Endodermal cell (in vitro differentiated cells): Measurements from ENCODE around the gene ROPN1L. TPM values are rescaled to one million over a fixed set of nuclear protein-coding genes. Genes with fewer than 3 reads are reported as not detected.

Experiments
- DNase-seq: peaks from one replicate; pipeline ENCODE4 v3.0.0-alpha.2; 2017
- H3K27ac ChIP-seq: 2 replicates; pipeline ENCODE4 v1.5.1; 2013; ENCODE audit warnings: mild to moderate bottlenecking, low read depth, low read length, moderate library complexity
- H3K27me3 ChIP-seq: 2 replicates; pipeline ENCODE4 v1.6.1; 2013; ENCODE audit warnings: mild to moderate bottlenecking, low read length, moderate library complexity; ENCODE audit not compliant: insufficient read depth, control insufficient read depth, poor library complexity, severe bottlenecking
- H3K36me3 ChIP-seq: 2 replicates; pipeline ENCODE4 v1.7.0; 2013; ENCODE audit warnings: mild to moderate bottlenecking, low read length, moderate library complexity; ENCODE audit not compliant: control insufficient read depth, insufficient read depth
- H3K4me1 ChIP-seq: one replicate; pipeline ENCODE4 v1.7.0; 2013; ENCODE audit warnings: low read length; ENCODE audit not compliant: control insufficient read depth, insufficient read depth
- H3K4me3 ChIP-seq: 2 replicates; pipeline ENCODE4 v1.5.1; 2013; ENCODE audit warnings: mild to moderate bottlenecking, low read length, moderate library complexity
- H3K9ac ChIP-seq: 2 replicates; pipeline ENCODE4 v1.6.1; 2013; ENCODE audit warnings: mild to moderate bottlenecking, low read length, moderate library complexity; ENCODE audit not compliant: poor library complexity, severe bottlenecking; ENCODE audit errors: extremely low read depth
- H3K9me3 ChIP-seq: 2 replicates; pipeline ENCODE4 v1.6.1; 2013; ENCODE audit warnings: mild to moderate bottlenecking, low read length, moderate library complexity; ENCODE audit not compliant: control insufficient read depth
- H3K27ac Mint-ChIP-seq: 2 replicates; pipeline ENCODE4 v1.8.0; 2020; ENCODE audit warnings: mixed read lengths
- H3K27me3 Mint-ChIP-seq: 2 replicates; pipeline ENCODE4 v1.8.0; 2021; ENCODE audit warnings: mild to moderate bottlenecking, mixed read lengths; ENCODE audit not compliant: insufficient read depth
- H3K36me3 Mint-ChIP-seq: 2 replicates; pipeline ENCODE4 v1.8.0; 2020; ENCODE audit warnings: low read depth, mixed read lengths
- H3K4me1 Mint-ChIP-seq: 2 replicates; pipeline ENCODE4 v1.8.0; 2020; ENCODE audit warnings: mixed read lengths
- H3K4me3 Mint-ChIP-seq: 2 replicates; pipeline ENCODE4 v1.8.0; 2020; ENCODE audit warnings: mild to moderate bottlenecking, moderate library complexity, mixed read lengths
- H3K9me3 Mint-ChIP-seq: 2 replicates; pipeline ENCODE4 v1.8.0; 2020; ENCODE audit warnings: mild to moderate bottlenecking, mixed read lengths
- WGBS, 2 experiments: methylation state at CpG; one replicate each; pipeline versions ENCODE4 v1.1.5 to v1.1.7; 2013; ENCODE audit warnings: missing lambda C conversion rate in 2 of 2, mixed read lengths in 1 of 2; ENCODE audit not compliant: insufficient coverage in 1 of 2, insufficient read length in 1 of 2; 5-methylcytosine and 5-hydroxymethylcytosine counted together
- total RNA-seq, 2 donors: library from RNA; stranded (reverse); fragmentation: NEBNext Ultra II Directional in 1 of 2; extraction: Animal tissue kit (Norgen Biotek cat#: 25700) in 1 of 2; gene quantifications; 2 replicates in 1 of 2; 3 replicates in 1 of 2; pipeline ENCODE4 v1.2.1, GENCODE V29; 2021
- TF ChIP-seq, protein P1 (sequence below): fragments of 200-600 bp; sonication (generic); conservative IDR thresholded peaks from 2 replicates; pipeline ENCODE4 v1.5.0; 2021; ENCODE audit warnings: antibody characterized with exemption, mild to moderate bottlenecking

Gene ROPN1L
- total RNA-seq, 2 donors from 2014 or later, result 0.70 TPM; not detected in 1

DNA sequence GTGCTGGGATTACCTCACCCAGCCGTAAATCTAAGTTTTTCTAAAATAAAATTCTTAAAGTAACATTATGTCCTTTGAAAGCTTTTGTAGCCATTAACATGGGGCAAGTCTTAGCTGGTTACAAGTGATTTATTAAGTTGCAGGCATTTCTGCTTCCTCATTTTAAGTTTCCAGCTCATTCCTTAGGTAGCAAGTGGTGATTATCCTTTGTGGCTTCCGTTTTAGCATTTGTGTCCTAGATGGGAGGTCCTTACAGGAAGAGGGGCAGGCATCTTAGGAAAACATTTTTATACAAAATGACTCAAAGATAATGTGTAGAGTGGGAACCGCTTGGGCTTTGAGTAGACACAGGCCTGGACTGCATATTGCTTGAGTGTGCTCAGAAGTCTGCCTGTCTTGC is 35.0 kb upstream of the ROPN1L start:
- H3K4me3 Mint-ChIP-seq, result no peak overlapping the region
- H3K9me3 ChIP-seq, result peaks cover 24% of the 10 kb centered on the region
- 98% methylated on average over 3 of the region's 3 CpGs; no CpG with 5 or more reads in 1 of the 2 experiments for WGBS, 2 experiments
- peaks cover 5% of the 10 kb centered on the region for H3K9me3 Mint-ChIP-seq
- H3K4me1 Mint-ChIP-seq, result no peaks in the 10 kb centered on the region
- no peak overlapping the region for H3K27ac Mint-ChIP-seq
- H3K4me3 ChIP-seq, result no peak overlapping the region
- H3K36me3 ChIP-seq, result peaks cover 90% of the 10 kb centered on the region
- no peak for DNase-seq
- no peak overlapping the region for H3K9ac ChIP-seq
- H3K27me3 ChIP-seq, result no peaks in the 10 kb centered on the region
- peaks cover 81% of the 10 kb centered on the region for H3K36me3 Mint-ChIP-seq
- H3K27me3 Mint-ChIP-seq, result no peaks in the 10 kb centered on the region
- TF ChIP-seq, protein P1, sequence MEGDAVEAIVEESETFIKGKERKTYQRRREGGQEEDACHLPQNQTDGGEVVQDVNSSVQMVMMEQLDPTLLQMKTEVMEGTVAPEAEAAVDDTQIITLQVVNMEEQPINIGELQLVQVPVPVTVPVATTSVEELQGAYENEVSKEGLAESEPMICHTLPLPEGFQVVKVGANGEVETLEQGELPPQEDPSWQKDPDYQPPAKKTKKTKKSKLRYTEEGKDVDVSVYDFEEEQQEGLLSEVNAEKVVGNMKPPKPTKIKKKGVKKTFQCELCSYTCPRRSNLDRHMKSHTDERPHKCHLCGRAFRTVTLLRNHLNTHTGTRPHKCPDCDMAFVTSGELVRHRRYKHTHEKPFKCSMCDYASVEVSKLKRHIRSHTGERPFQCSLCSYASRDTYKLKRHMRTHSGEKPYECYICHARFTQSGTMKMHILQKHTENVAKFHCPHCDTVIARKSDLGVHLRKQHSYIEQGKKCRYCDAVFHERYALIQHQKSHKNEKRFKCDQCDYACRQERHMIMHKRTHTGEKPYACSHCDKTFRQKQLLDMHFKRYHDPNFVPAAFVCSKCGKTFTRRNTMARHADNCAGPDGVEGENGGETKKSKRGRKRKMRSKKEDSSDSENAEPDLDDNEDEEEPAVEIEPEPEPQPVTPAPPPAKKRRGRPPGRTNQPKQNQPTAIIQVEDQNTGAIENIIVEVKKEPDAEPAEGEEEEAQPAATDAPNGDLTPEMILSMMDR, result no peak
- H3K27ac ChIP-seq, result no peak overlapping the region
- no peaks in the 10 kb centered on the region for H3K4me1 ChIP-seq

DNA sequence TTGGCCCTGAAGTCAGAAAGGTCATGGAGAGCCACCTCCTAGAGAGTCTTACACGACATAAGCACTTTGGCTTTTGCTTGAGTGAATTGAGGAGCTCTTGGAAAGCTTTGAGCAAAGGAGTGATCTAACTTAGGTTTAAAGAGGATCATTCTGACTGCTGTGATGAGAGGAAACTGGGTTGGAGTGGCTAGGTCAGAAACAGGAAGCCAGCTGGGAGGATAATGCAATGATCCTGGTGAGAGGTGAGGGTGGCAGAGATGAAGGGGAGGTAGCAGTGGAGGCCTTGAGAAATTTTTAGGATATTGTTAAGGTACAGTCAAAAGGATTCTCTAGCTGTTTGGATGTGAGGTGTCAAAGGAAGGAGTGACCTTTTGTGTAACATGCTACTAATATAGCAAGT is 32.2 kb upstream of the ROPN1L start:
- H3K36me3 Mint-ChIP-seq, result peaks cover 81% of the 10 kb centered on the region
- TF ChIP-seq, protein P1, result no peak
- Histone ChIP-seq H3K27me3 (no peaks in the 10 kb centered on the region), H3K4me3 (no peak overlapping the region), H3K4me1 (no peaks in the 10 kb centered on the region), H3K27ac (no peak overlapping the region), H3K9me3 (peaks cover 16% of the 10 kb centered on the region), H3K36me3 (peaks cover 90% of the 10 kb centered on the region), H3K9ac (no peak overlapping the region)
- WGBS, 2 experiments, result 93 to 95% methylated on average over 1 of the region's 1 CpG
- no peaks in the 10 kb centered on the region for H3K4me1 Mint-ChIP-seq
- DNase-seq, result no peak
- H3K9me3 Mint-ChIP-seq, result peaks cover 5% of the 10 kb centered on the region
- H3K27me3 Mint-ChIP-seq, result no peaks in the 10 kb centered on the region
- H3K27ac Mint-ChIP-seq, result no peak overlapping the region
- H3K4me3 Mint-ChIP-seq, result no peak overlapping the region

DNA sequence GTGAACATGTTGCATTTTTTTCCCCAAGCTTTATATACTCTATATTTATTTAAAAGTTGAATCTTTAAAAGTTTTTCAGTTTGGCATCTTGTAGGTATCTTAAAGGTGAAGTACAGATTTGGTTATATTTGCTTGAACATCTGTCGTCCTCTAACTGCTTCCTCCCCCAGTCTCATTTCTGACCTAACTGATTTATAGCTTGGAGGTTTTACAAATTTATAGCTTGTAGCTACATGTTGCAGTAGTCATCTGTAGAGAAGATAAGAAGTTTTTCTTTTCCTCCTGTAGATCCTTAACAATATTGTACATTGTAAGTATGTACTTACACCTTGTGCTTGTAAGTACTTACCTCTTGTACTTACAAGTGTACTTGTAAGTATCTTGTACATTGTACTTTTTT is 31.0 kb upstream of the ROPN1L start:
- WGBS, 2 experiments, result 100% methylated on average over 1 of the region's 1 CpG; no CpG with 5 or more reads in 1 of the 2 experiments
- Histone ChIP-seq H3K4me1 (no peaks in the 10 kb centered on the region), H3K27me3 (no peaks in the 10 kb centered on the region), H3K4me3 (no peak overlapping the region), H3K27ac (no peak overlapping the region), H3K36me3 (peaks cover 90% of the 10 kb centered on the region), H3K9me3 (peaks cover 5% of the 10 kb centered on the region), H3K9ac (no peak overlapping the region)
- TF ChIP-seq, protein P1, result no peak
- Mint-ChIP-seq H3K27ac (no peak overlapping the region), H3K4me3 (no peak overlapping the region), H3K9me3 (peaks cover 5% of the 10 kb centered on the region), H3K4me1 (no peaks in the 10 kb centered on the region), H3K36me3 (peaks cover 81% of the 10 kb centered on the region), H3K27me3 (no peaks in the 10 kb centered on the region)
- DNase-seq, result no peak
